Muscle layer of duodenum (tissue), 2 donors: ENCODE results near the gene CYSTM1.

Experiments used
- H3K27ac ChIP-seq: one replicate; pipeline ENCODE4 v1.7.0; 2013; ENCODE audit warnings: mild to moderate bottlenecking, low read length
- H3K27me3 ChIP-seq: one replicate; pipeline ENCODE4 v1.7.0; 2013; ENCODE audit warnings: low read depth, mild to moderate bottlenecking, control low read depth, low read length
- H3K36me3 ChIP-seq, 2 donors: one replicate each; pipeline ENCODE4 v1.7.0; 2013; ENCODE audit warnings: low read length in 2 of 2, control low read depth in 1 of 2, mild to moderate bottlenecking in 1 of 2; ENCODE audit not compliant: insufficient read depth in 2 of 2, control insufficient read depth in 1 of 2
- H3K4me1 ChIP-seq, 2 donors: one replicate each; pipeline ENCODE4 v1.7.0; 2013; ENCODE audit warnings: low read length in 2 of 2, mild to moderate bottlenecking in 2 of 2, control low read depth in 1 of 2, moderate library complexity in 1 of 2; ENCODE audit not compliant: insufficient read depth in 2 of 2, control insufficient read depth in 1 of 2
- H3K4me3 ChIP-seq, 2 donors: one replicate each; pipeline ENCODE4 v1.7.0; 2013; ENCODE audit warnings: low read length in 2 of 2, low read depth in 1 of 2, mild to moderate bottlenecking in 1 of 2
- H3K9me3 ChIP-seq, 2 donors: one replicate each; pipeline ENCODE4 v1.7.0; 2013; ENCODE audit warnings: low read length in 2 of 2, control low read depth in 1 of 2, mild to moderate bottlenecking in 1 of 2; ENCODE audit not compliant: control insufficient read depth in 1 of 2
- donor health status: healthy.

CYSTM1 gene

DNA sequence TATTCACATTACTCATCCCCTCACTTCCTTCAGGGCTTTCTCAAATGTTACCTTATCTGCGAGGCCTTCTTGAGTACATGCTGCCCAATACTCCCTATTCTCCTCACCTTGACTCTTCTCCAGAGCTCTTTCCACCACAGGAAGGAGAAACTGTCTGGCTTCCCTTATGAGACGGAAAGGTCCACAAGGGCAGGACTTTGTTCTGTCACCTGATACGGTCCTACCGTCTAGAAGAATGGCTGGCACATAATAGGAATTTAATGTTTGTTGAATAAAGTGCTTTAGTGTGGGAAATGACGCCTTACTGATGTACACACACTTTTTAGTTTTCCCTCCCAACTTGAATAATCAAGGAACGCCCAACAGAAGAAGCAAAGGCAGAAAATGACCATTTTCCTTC lies 75.4 kb downstream of the CYSTM1 start:
- no peak overlapping the region for H3K4me3 ChIP-seq
- peaks cover 4 to 9% of the 10 kb centered on the region in 2 donors for H3K36me3 ChIP-seq
- H3K9me3 ChIP-seq, result no peaks in the 10 kb centered on the region
- H3K27ac ChIP-seq, result no peak overlapping the region
- peaks cover 10 to 21% of the 10 kb centered on the region in 2 donors for H3K4me1 ChIP-seq
- no peaks in the 10 kb centered on the region for H3K27me3 ChIP-seq

GRCh38 chr5:140251527-140251973 lies 76.6 kb downstream of the CYSTM1 start:
- Histone ChIP-seq H3K36me3 (peaks cover 4 to 9% of the 10 kb centered on the region in 2 donors), H3K27ac (no peak overlapping the region), H3K27me3 (no peaks in the 10 kb centered on the region), H3K9me3 (no peaks in the 10 kb centered on the region), H3K4me3 (no peak overlapping the region), H3K4me1 (peaks cover 9 to 10% of the 10 kb centered on the region in 2 donors)

- Histone ChIP-seq H3K4me1 (peaks cover 4 to 10% of the 10 kb centered on the region in 2 donors), H3K27me3 (no peaks in the 10 kb centered on the region), H3K4me3 (no peak overlapping the region), H3K9me3 (no peaks in the 10 kb centered on the region), H3K36me3 (peaks cover 4 to 9% of the 10 kb centered on the region in 2 donors), H3K27ac (no peak overlapping the region)
These were observed 77.6 kb downstream of the CYSTM1 start for GRCh38 chr5:140252470-140253126.

- H3K4me3 ChIP-seq, result no peak overlapping the region
- no peak overlapping the region for H3K27ac ChIP-seq
- no peaks in the 10 kb centered on the region for H3K9me3 ChIP-seq
- peaks cover 4 to 9% of the 10 kb centered on the region in 2 donors for H3K36me3 ChIP-seq
- no peaks in the 10 kb centered on the region for H3K27me3 ChIP-seq
- peaks cover 4 to 10% of the 10 kb centered on the region in 2 donors for H3K4me1 ChIP-seq
These were observed 79.0 kb downstream of the CYSTM1 start for GRCh38 chr5:140253985-140254384.

GRCh38 chr5:140255460-140256157 lies 80.6 kb downstream of the CYSTM1 start:
- Histone ChIP-seq H3K4me3 (no peak overlapping the region), H3K4me1 (peaks cover 4 to 10% of the 10 kb centered on the region in 2 donors), H3K9me3 (no peaks in the 10 kb centered on the region), H3K27me3 (no peaks in the 10 kb centered on the region), H3K27ac (no peak overlapping the region), H3K36me3 (peaks cover under 1 to 8% of the 10 kb centered on the region in 2 donors)

DNA sequence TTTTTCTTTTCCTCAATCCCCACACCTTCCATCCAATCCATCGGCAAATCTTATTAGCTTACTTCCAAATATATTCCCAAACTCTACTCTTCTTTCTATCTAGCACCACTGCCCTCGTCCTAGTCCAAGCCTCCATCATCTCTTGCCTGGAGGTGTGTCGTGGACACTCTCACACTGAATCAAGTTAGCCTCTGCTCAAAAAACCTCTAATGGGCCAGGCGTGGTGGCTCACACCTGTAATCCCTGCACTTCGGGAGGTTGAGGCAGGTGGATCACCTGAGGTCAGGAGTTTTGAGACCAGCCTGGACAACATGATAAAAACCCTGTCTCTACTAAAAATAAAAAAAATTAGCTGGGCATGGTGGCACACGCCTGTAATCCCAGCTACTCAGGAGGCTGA lies 81.7 kb downstream of the CYSTM1 start:
- Histone ChIP-seq H3K9me3 (no peaks in the 10 kb centered on the region), H3K4me1 (peaks cover 14 to 17% of the 10 kb centered on the region in 2 donors), H3K27me3 (no peaks in the 10 kb centered on the region), H3K27ac (no peak overlapping the region), H3K4me3 (no peak overlapping the region), H3K36me3 (peaks cover 0 to 8% of the 10 kb centered on the region in 2 donors)

GRCh38 chr5:140258016-140258415 lies 83.0 kb downstream of the CYSTM1 start:
- Histone ChIP-seq H3K27ac (no peak overlapping the region), H3K4me3 (no peak overlapping the region), H3K36me3 (peaks cover 0 to 4% of the 10 kb centered on the region in 2 donors), H3K4me1 (peaks cover 19 to 29% of the 10 kb centered on the region in 2 donors), H3K27me3 (no peaks in the 10 kb centered on the region), H3K9me3 (no peaks in the 10 kb centered on the region)

GRCh38 chr5:140258873-140259272 lies 83.9 kb downstream of the CYSTM1 start:
- peaks cover 19 to 21% of the 10 kb centered on the region in 2 donors for H3K4me1 ChIP-seq
- no peaks in the 10 kb centered on the region for H3K9me3 ChIP-seq
- no peak overlapping the region for H3K4me3 ChIP-seq
- H3K27ac ChIP-seq, result no peak overlapping the region
- peaks cover 0 to 4% of the 10 kb centered on the region in 2 donors for H3K36me3 ChIP-seq
- no peaks in the 10 kb centered on the region for H3K27me3 ChIP-seq

- H3K27me3 ChIP-seq, result no peaks in the 10 kb centered on the region
- no peaks in the 10 kb centered on the region for H3K9me3 ChIP-seq
- H3K36me3 ChIP-seq, result peaks cover 0 to 4% of the 10 kb centered on the region in 2 donors
- no peak overlapping the region for H3K27ac ChIP-seq
- H3K4me3 ChIP-seq, result no peak overlapping the region
- peaks cover 16 to 19% of the 10 kb centered on the region in 2 donors for H3K4me1 ChIP-seq
These were observed 84.5 kb downstream of the CYSTM1 start for GRCh38 chr5:140259500-140259899.

DNA sequence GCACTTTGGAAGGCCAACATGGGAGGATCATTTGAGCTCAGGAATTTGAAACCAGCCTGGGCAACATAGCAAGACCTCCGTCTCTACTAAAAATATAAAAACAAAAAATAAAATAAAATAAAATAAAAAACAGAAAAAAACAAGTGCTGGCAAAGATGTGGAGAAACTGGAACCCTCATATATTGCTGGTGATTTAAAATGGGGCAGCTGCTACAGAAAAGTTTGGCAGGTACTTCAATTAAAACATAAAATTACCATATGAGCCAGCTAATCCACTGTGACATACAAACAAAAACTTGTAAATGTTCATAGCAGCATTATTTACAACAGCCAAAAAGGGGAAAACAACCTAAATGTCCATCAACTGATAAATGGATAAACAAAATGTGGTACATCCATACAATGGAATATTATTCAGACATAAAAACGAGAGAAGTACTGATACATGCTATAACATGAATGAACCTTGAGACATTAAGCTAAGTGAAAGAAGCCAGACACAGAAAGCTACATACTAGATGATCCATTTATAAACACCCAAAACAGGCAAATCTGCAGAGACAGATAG lies 85.2 kb downstream of the CYSTM1 start:
- H3K9me3 ChIP-seq, result no peaks in the 10 kb centered on the region
- peaks cover 0 to 4% of the 10 kb centered on the region in 2 donors for H3K36me3 ChIP-seq
- no peak overlapping the region for H3K27ac ChIP-seq
- peaks cover 16 to 19% of the 10 kb centered on the region in 2 donors for H3K4me1 ChIP-seq
- no peaks in the 10 kb centered on the region for H3K27me3 ChIP-seq
- H3K4me3 ChIP-seq, result no peak overlapping the region

GRCh38 chr5:140261403-140262171 lies 86.6 kb downstream of the CYSTM1 start:
- Histone ChIP-seq H3K4me3 (no peak overlapping the region), H3K36me3 (peaks cover 0 to 4% of the 10 kb centered on the region in 2 donors), H3K4me1 (peaks cover 16 to 19% of the 10 kb centered on the region in 2 donors), H3K27ac (peak overlapping the region; percentile 88), H3K27me3 (no peaks in the 10 kb centered on the region), H3K9me3 (no peaks in the 10 kb centered on the region)
